Measurements from ENCODE around the gene HTT. TPM values are rescaled to one million over a fixed set of nuclear protein-coding genes. Genes with fewer than 3 reads are reported as not detected.

HTT gene
- total and polyA plus RNA-seq, 2 of the 13 experiments (the other 11 are each of a cell fraction or from before 2014, with no cell fraction given) = 17.5 to 19.5 TPM

DNA sequence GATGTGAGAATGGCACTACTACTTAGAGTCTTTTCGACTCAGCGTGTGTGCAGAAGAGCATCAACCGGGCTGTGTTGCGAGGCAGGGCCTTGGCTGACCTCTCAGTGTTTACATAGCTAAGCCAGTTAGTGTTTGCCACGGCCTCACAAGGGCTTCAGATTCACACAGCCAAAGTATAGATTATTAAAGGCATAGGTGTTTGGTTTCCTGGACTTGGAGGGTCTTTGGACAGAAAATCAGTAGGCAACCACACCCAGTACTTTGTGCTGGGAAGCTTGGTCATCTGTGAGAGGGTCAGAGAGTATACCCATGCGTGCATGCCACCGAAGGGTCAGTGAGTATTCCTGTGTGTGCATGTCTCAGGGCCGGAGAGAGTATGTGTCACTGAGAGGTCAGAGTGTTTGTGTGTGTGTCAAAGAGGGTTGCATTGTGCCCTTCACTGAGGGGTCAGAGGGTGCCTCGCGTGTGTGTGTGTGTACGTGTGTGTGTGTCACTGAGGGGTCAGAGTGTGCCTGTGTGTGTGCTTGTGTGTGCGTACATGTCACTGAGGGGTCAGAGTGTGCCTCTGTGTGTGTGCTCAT lies 104.7 kb downstream of the HTT start (continued):
- TF ChIP-seq, protein P1, sequence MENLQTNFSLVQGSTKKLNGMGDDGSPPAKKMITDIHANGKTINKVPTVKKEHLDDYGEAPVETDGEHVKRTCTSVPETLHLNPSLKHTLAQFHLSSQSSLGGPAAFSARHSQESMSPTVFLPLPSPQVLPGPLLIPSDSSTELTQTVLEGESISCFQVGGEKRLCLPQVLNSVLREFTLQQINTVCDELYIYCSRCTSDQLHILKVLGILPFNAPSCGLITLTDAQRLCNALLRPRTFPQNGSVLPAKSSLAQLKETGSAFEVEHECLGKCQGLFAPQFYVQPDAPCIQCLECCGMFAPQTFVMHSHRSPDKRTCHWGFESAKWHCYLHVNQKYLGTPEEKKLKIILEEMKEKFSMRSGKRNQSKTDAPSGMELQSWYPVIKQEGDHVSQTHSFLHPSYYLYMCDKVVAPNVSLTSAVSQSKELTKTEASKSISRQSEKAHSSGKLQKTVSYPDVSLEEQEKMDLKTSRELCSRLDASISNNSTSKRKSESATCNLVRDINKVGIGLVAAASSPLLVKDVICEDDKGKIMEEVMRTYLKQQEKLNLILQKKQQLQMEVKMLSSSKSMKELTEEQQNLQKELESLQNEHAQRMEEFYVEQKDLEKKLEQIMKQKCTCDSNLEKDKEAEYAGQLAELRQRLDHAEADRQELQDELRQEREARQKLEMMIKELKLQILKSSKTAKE (CRISPR knock-in tag; IDR thresholded peaks at IDR 0.05; ENCODE audit: borderline replicate concordance) = no peak
- TF ChIP-seq SRSF9 (IDR thresholded peaks at IDR 0.05; ENCODE audit: borderline replicate concordance, insufficient read depth, low read depth, low read length, poor library complexity, severe bottlenecking) (no peak), NFIB (CRISPR knock-in tag; IDR thresholded peaks at IDR 0.05; ENCODE audit: borderline replicate concordance) (no peak), ZNF484 (CRISPR knock-in tag; IDR thresholded peaks at IDR 0.05; ENCODE audit: borderline replicate concordance, low read depth) (no peak), MLLT10 (CRISPR knock-in tag; IDR thresholded peaks at IDR 0.05) (no peak), CHCHD3 (CRISPR knock-in tag; IDR thresholded peaks at IDR 0.05) (no peak), MTA3 (CRISPR knock-in tag; IDR thresholded peaks at IDR 0.05) (no peak)
- TF ChIP-seq, protein P2, sequence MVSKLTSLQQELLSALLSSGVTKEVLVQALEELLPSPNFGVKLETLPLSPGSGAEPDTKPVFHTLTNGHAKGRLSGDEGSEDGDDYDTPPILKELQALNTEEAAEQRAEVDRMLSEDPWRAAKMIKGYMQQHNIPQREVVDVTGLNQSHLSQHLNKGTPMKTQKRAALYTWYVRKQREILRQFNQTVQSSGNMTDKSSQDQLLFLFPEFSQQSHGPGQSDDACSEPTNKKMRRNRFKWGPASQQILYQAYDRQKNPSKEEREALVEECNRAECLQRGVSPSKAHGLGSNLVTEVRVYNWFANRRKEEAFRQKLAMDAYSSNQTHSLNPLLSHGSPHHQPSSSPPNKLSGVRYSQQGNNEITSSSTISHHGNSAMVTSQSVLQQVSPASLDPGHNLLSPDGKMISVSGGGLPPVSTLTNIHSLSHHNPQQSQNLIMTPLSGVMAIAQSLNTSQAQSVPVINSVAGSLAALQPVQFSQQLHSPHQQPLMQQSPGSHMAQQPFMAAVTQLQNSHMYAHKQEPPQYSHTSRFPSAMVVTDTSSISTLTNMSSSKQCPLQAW (CRISPR knock-in tag; IDR thresholded peaks at IDR 0.05) = no peak

DNA sequence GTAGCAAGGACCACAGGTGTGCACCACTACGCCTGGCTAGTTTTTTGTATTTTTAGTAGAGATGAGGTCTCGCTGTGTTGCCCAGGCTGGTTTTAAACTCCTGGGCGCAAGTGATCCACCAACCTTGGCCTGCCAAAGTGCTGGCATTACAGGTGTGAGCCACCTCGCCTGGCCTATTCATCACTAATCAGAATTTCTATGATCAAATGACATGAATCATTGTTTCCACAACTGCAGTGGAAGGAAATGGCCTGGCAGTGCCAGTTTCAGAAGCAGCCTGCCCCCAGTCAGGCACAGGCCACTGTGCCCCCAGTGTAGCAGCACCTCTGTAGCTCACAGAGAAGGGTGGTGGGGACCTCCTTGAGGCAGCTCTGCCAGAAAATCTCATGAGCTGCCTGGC lies 108.5 kb downstream of the HTT start:
- Histone ChIP-seq H3K9ac (ENCODE audit: insufficient read depth, low read depth, low read length) (no peak overlapping the region), H2AFZ (ENCODE audit: low read length) (no peak overlapping the region), H3K4me1 (ENCODE audit: insufficient read depth, low read length) (peaks cover 24% of the 10 kb centered on the region), H3K27me3 (ENCODE audit: control insufficient read depth in 1 of 2, insufficient read depth in 2 of 2, low read length in 2 of 2) (no peaks in the 10 kb centered on the region), H3K36me3 (replicated peaks in 1 of 2; ENCODE audit: control insufficient read depth in 1 of 2, insufficient read depth in 2 of 2, low read length in 2 of 2) (peaks cover 27 to 61% of the 10 kb centered on the region in 2 experiments), H4K20me1 (ENCODE audit: insufficient read depth, low read length) (no peaks in the 10 kb centered on the region), H3K79me2 (ENCODE audit: insufficient read depth, low read length) (no peaks in the 10 kb centered on the region), H3K4me3 (replicated peaks in 1 of 3; ENCODE audit: insufficient read depth in 1 of 3, low read depth in 2 of 3, low read length in 3 of 3) (no peak overlapping the region), H3K27ac (ENCODE audit: extremely low read length, insufficient read depth, low read length) (no peak overlapping the region), H3K4me2 (ENCODE audit: low read depth, low read length) (no peak overlapping the region), H3K9me3 (ENCODE audit: low read length) (no peaks in the 10 kb centered on the region)
- CTCF ChIA-PET (ENCODE audit: low intra/inter-chr PET ratio, low total read pairs) = no interaction called here
- intact Hi-C loops (cut with micrococcal nuclease; ENCODE audit: unreplicated experiment) (no loop called here), in situ Hi-C loops (cut with HindIII; ENCODE audit: extremely low pct_ligation_motif_present, low pct_unique_long_range_greater_than_20kb) (no loop called here)
- no peak for FAIRE-seq
- TF ChIP-seq ZNF501 (CRISPR knock-in tag; IDR thresholded peaks at IDR 0.05) = no peak
- 0 out of 4 replicates have a peak, but pooled peaks of 1 of the 2 experiments have one; percentile 12 for TF ChIP-seq MAFK (conservative IDR thresholded peaks at IDR 0.05 in 1 of 2, IDR thresholded peaks at IDR 0.05 in 1 of 2; ENCODE audit: low read length in 2 of 2)
- TF ChIP-seq DNMT1 (CRISPR knock-in tag; IDR thresholded peaks at IDR 0.05) = no peak
- no peak for TF ChIP-seq ZNF891 (CRISPR knock-in tag; IDR thresholded peaks at IDR 0.05)
- 100% methylated on average over 4 of the region's 4 CpGs for WGBS (ENCODE audit: low lambda C conversion rate)
- no peak for DNase-seq (ENCODE audit: low spot score)
- POLR2A ChIA-PET = no interaction called here
- no peak for ATAC-seq
- no TSS peak for BruUV-seq (replicated peaks)

All from HepG2 (cell line).